ENCODE data around the gene ANGPTL8.

ANGPTL8 gene

GRCh38 chr19:11239377-11240000, at the start of gene ANGPTL8:
TSS of gene ANGPTL8 (plus strand) at chr19:11239619. CDS start at chr19:11239638, 19 bp downstream.
- no peak for DNase-seq (ENCODE audit: low spot score)

GRCh38 chr19:11190501-11190900, 48.9 kb upstream of the ANGPTL8 start:
- no peak for DNase-seq (ENCODE audit: low spot score)

GRCh38 chr19:11191273-11191755, 48.1 kb upstream of the ANGPTL8 start:
- peak; percentile 55 for DNase-seq (ENCODE audit: low spot score)

- DNase-seq (ENCODE audit: low spot score), result no peak
These were observed 47.5 kb upstream of the ANGPTL8 start for GRCh38 chr19:11191934-11192333.

GRCh38 chr19:11192957-11193939, 46.2 kb upstream of the ANGPTL8 start:
- no peak for DNase-seq (ENCODE audit: low spot score)

GRCh38 chr19:11194173-11194572, 45.2 kb upstream of the ANGPTL8 start:
- DNase-seq (ENCODE audit: low spot score), result no peak

- no peak for DNase-seq (ENCODE audit: low spot score)
These were observed 44.5 kb upstream of the ANGPTL8 start for GRCh38 chr19:11194656-11195558.

- DNase-seq (ENCODE audit: low spot score), result no peak
These were observed 43.7 kb upstream of the ANGPTL8 start for GRCh38 chr19:11195681-11196080.

GRCh38 chr19:11196406-11197287, 42.8 kb upstream of the ANGPTL8 start:
- no peak for DNase-seq (ENCODE audit: low spot score)

- DNase-seq (ENCODE audit: low spot score), result peak; percentile 68
These were observed 41.9 kb upstream of the ANGPTL8 start, which contains the start of gene KANK2 for GRCh38 chr19:11197291-11198174. TSS of gene KANK2 (minus strand) at chr19:11197545. CDS start at chr19:11194511, 3,034 bp downstream.

GRCh38 chr19:11198175-11198534, 41.3 kb upstream of the ANGPTL8 start:
- no peak for DNase-seq (ENCODE audit: low spot score)

GRCh38 chr19:11198769-11199424, 40.5 kb upstream of the ANGPTL8 start:
- DNase-seq (ENCODE audit: low spot score), result no peak

- no peak for DNase-seq (ENCODE audit: low spot score)
These were observed 39.9 kb upstream of the ANGPTL8 start for GRCh38 chr19:11199517-11199916.

GRCh38 chr19:11200015-11200574, 39.3 kb upstream of the ANGPTL8 start:
- no peak for DNase-seq (ENCODE audit: low spot score)

GRCh38 chr19:11200931-11201330, 38.5 kb upstream of the ANGPTL8 start:
- DNase-seq (ENCODE audit: low spot score), result no peak

- DNase-seq (ENCODE audit: low spot score), result no peak
These were observed 37.6 kb upstream of the ANGPTL8 start for GRCh38 chr19:11201791-11202190.

GRCh38 chr19:11202488-11203193, 36.8 kb upstream of the ANGPTL8 start:
- no peak for DNase-seq (ENCODE audit: low spot score)

Data from RKO (cell line).